NCI-H2227 (cell line): ENCODE measurements around the gene SCN3A.

ENCODE experiments used
- DNase-seq: peaks from one replicate; lab custom pipeline; 2025; ENCODE audit not compliant: unreplicated experiment; lab: John Stamatoyannopoulos, UW

The SCN3A gene

GRCh38 chr2:165192729-165193128 lies 11.1 kb downstream of the SCN3A start:
- DNase-seq: no peak

- DNase-seq: peak; percentile 34
Measured at GRCh38 chr2:165191096-165191728, 12.6 kb downstream of the SCN3A start.

GRCh38 chr2:165185633-165186032 lies 18.2 kb downstream of the SCN3A start:
- DNase-seq: no peak

GRCh38 chr2:165182029-165182428 lies 21.8 kb downstream of the SCN3A start:
- no peak for DNase-seq

GRCh38 chr2:165176780-165177179 lies 27.1 kb downstream of the SCN3A start:
- DNase-seq: no peak

GRCh38 chr2:165173215-165173614 lies 30.6 kb downstream of the SCN3A start:
- no peak for DNase-seq

GRCh38 chr2:165164201-165164600 lies 39.6 kb downstream of the SCN3A start:
- DNase-seq: no peak

GRCh38 chr2:165163761-165164160 lies 40.1 kb downstream of the SCN3A start:
- no peak for DNase-seq

GRCh38 chr2:165162466-165162865 lies 41.4 kb downstream of the SCN3A start:
- DNase-seq: no peak

GRCh38 chr2:165161510-165161909 lies 42.3 kb downstream of the SCN3A start:
- DNase-seq: no peak

- DNase-seq: no peak
Measured at GRCh38 chr2:165157160-165157559, 46.7 kb downstream of the SCN3A start.

- DNase-seq: no peak
Measured at GRCh38 chr2:165155152-165155551, 48.7 kb downstream of the SCN3A start.

- no peak for DNase-seq
Measured at GRCh38 chr2:165149439-165149838, 54.4 kb downstream of the SCN3A start.

- DNase-seq: no peak
Measured at GRCh38 chr2:165147186-165148045, 56.4 kb downstream of the SCN3A start.

- no peak for DNase-seq
Measured at GRCh38 chr2:165144315-165144714, 59.5 kb downstream of the SCN3A start.

GRCh38 chr2:165141601-165142354 lies 62.1 kb downstream of the SCN3A start:
- DNase-seq: no peak

- DNase-seq: no peak
Measured at GRCh38 chr2:165126244-165126643, 77.6 kb downstream of the SCN3A start.

GRCh38 chr2:165122521-165122920 lies 81.3 kb downstream of the SCN3A start:
- DNase-seq: no peak

GRCh38 chr2:165120740-165121467 lies 82.9 kb downstream of the SCN3A start:
- DNase-seq: no peak

- no peak for DNase-seq
Measured at GRCh38 chr2:165115258-165115657, 88.6 kb downstream of the SCN3A start.

GRCh38 chr2:165114346-165114939 lies 89.4 kb downstream of the SCN3A start:
- peak; percentile 11 for DNase-seq
